C4-2B (cell line): Measurements from ENCODE around the gene SLC6A19.

Source experiments
- CTCF ChIP-seq: fragments of 450-650 bp; conservative IDR thresholded peaks from 2 replicates; pipeline ENCODE4 v1.5.1; 2017; ENCODE audit warnings: mild to moderate bottlenecking
- ZFX ChIP-seq: fragments of 450-650 bp; IDR thresholded peaks from 2 replicates; pipeline ENCODE4 v1.6.1; 2017

- TF ChIP-seq CTCF, result no peak
- TF ChIP-seq ZFX, result no peak
Measured at GRCh38 chr5:1169211-1170115, 31.9 kb upstream of the SLC6A19 start.
